ENCODE measurements around the gene SRPX.
A peak's percentile ranks its signal among the peaks of the same experiment; 100 is the strongest.

SRPX gene

GRCh38 chrX:38192007-38192810 lies 28.5 kb downstream of the SRPX start:
- H3K4me1 ChIP-seq (ENCODE audit: insufficient read depth, poor library complexity, severe bottlenecking) = no peaks in the 10 kb centered on the region
- peak; percentile 52; the same call in 1 of the 3 replicates for ATAC-seq (ENCODE audit: low read depth)

GRCh38 chrX:38189431-38190250 lies 31.0 kb downstream of the SRPX start:
- H3K27ac ChIP-seq (ENCODE audit: poor library complexity, severe bottlenecking) = no peak overlapping the region

More at GRCh38 chrX:38192007-38192810, 28.5 kb downstream of the SRPX start:
- peak; percentile 73 for TF ChIP-seq CTCF (IDR thresholded peaks at IDR 0.05; ENCODE audit: poor library complexity, severe bottlenecking)
- H3K36me3 ChIP-seq (ENCODE audit: low read depth) = no peaks in the 10 kb centered on the region
- DNase-seq (ENCODE audit: low spot score) = no peak
- no peaks in the 10 kb centered on the region for H3K9me3 ChIP-seq (ENCODE audit: severe bottlenecking)
- H3K27ac ChIP-seq (ENCODE audit: poor library complexity, severe bottlenecking) = no peak overlapping the region
- no peak overlapping the region for H3K4me3 ChIP-seq (ENCODE audit: severe bottlenecking)
- no peaks in the 10 kb centered on the region for H3K27me3 ChIP-seq (ENCODE audit: insufficient read depth, poor library complexity, severe bottlenecking)

GRCh38 chrX:38183596-38183995 lies 37.1 kb downstream of the SRPX start:
- no peaks in the 10 kb centered on the region for H3K9me3 ChIP-seq (ENCODE audit: severe bottlenecking)
- DNase-seq (ENCODE audit: low spot score) = no peak

More at GRCh38 chrX:38189431-38190250, 31.0 kb downstream of the SRPX start:
- Histone ChIP-seq H3K4me1 (ENCODE audit: insufficient read depth, poor library complexity, severe bottlenecking) (no peaks in the 10 kb centered on the region), H3K4me3 (ENCODE audit: severe bottlenecking) (no peak overlapping the region), H3K9me3 (ENCODE audit: severe bottlenecking) (no peaks in the 10 kb centered on the region), H3K36me3 (ENCODE audit: low read depth) (no peaks in the 10 kb centered on the region), H3K27me3 (ENCODE audit: insufficient read depth, poor library complexity, severe bottlenecking) (no peaks in the 10 kb centered on the region)
- DNase-seq (ENCODE audit: low spot score) (no peak), ATAC-seq (ENCODE audit: low read depth) (no peak)
- no peak for TF ChIP-seq CTCF (IDR thresholded peaks at IDR 0.05; ENCODE audit: poor library complexity, severe bottlenecking)

GRCh38 chrX:38181357-38181756 lies 39.3 kb downstream of the SRPX start:
- ATAC-seq (ENCODE audit: low read depth) = no peak

More at GRCh38 chrX:38183596-38183995, 37.1 kb downstream of the SRPX start:
- no peak for ATAC-seq (ENCODE audit: low read depth)
- Histone ChIP-seq H3K4me1 (ENCODE audit: insufficient read depth, poor library complexity, severe bottlenecking) (no peaks in the 10 kb centered on the region), H3K27me3 (ENCODE audit: insufficient read depth, poor library complexity, severe bottlenecking) (no peaks in the 10 kb centered on the region), H3K27ac (ENCODE audit: poor library complexity, severe bottlenecking) (no peak overlapping the region), H3K36me3 (ENCODE audit: low read depth) (no peaks in the 10 kb centered on the region), H3K4me3 (ENCODE audit: severe bottlenecking) (no peak overlapping the region)
- no peak for TF ChIP-seq CTCF (IDR thresholded peaks at IDR 0.05; ENCODE audit: poor library complexity, severe bottlenecking)

More at GRCh38 chrX:38181357-38181756, 39.3 kb downstream of the SRPX start:
- no peak overlapping the region for H3K4me3 ChIP-seq (ENCODE audit: severe bottlenecking)
- H3K36me3 ChIP-seq (ENCODE audit: low read depth) = no peaks in the 10 kb centered on the region
- no peak for DNase-seq (ENCODE audit: low spot score)
- no peaks in the 10 kb centered on the region for H3K4me1 ChIP-seq (ENCODE audit: insufficient read depth, poor library complexity, severe bottlenecking)
- no peaks in the 10 kb centered on the region for H3K27me3 ChIP-seq (ENCODE audit: insufficient read depth, poor library complexity, severe bottlenecking)
- no peak for TF ChIP-seq CTCF (IDR thresholded peaks at IDR 0.05; ENCODE audit: poor library complexity, severe bottlenecking)
- H3K27ac ChIP-seq (ENCODE audit: poor library complexity, severe bottlenecking) = no peak overlapping the region
- H3K9me3 ChIP-seq (ENCODE audit: severe bottlenecking) = no peaks in the 10 kb centered on the region
